GM18870 (cell line): ENCODE measurements around the gene NEMF.
A peak's percentile ranks its signal among the peaks of the same experiment; 100 is the strongest.
"Not testable (repeated sequence)": the region's sequence is repeated elsewhere in the genome, so short reads cannot be mapped to it uniquely, and the experiment has no call there.

Source experiments
- ATAC-seq: cut with Tn5 transposase; IDR thresholded peaks from one replicate; pipeline ENCODE4 v1.9.1; 2021; ENCODE audit warnings: moderate library complexity; ENCODE audit not compliant: unreplicated experiment

The NEMF gene

GRCh38 chr14:49852301-49853157 lies at the start of gene NEMF:
Gene NEMF (minus strand): TSS chr14:49852788. CDS start chr14:49852753, 35 bp downstream.
- peak; percentile 86 for ATAC-seq

- ATAC-seq, result no peak
Observed at GRCh38 chr14:49900973-49901372, 48.4 kb upstream of the NEMF start.

- ATAC-seq, result no peak
Observed at GRCh38 chr14:49898485-49898884, 45.9 kb upstream of the NEMF start.

- ATAC-seq, result no peak
Observed at GRCh38 chr14:49897965-49898364, 45.4 kb upstream of the NEMF start.

- ATAC-seq, result no peak
Observed at GRCh38 chr14:49897414-49897813, 44.8 kb upstream of the NEMF start.

GRCh38 chr14:49896966-49897365 lies 44.4 kb upstream of the NEMF start:
- ATAC-seq, result no peak

GRCh38 chr14:49896272-49896671 lies 43.7 kb upstream of the NEMF start:
- not testable (repeated sequence) for ATAC-seq

GRCh38 chr14:49895480-49895879 lies 42.9 kb upstream of the NEMF start:
- no peak for ATAC-seq

- ATAC-seq, result not testable (repeated sequence)
Observed at GRCh38 chr14:49894214-49895107, 41.9 kb upstream of the NEMF start.

- ATAC-seq, result peak; percentile 22
Observed at GRCh38 chr14:49893309-49894213, 41.0 kb upstream of the NEMF start.

GRCh38 chr14:49892636-49893308 lies 40.2 kb upstream of the NEMF start, which contains the start of gene ARF6:
Gene ARF6 (plus strand): TSS chr14:49893082. CDS start chr14:49893737, 655 bp downstream.
- peak; percentile 67 for ATAC-seq

GRCh38 chr14:49892301-49892635 lies 39.7 kb upstream of the NEMF start:
- ATAC-seq, result peak; percentile 18

GRCh38 chr14:49888293-49888692 lies 35.7 kb upstream of the NEMF start:
- no peak for ATAC-seq

- ATAC-seq, result no peak
Observed at GRCh38 chr14:49886523-49886922, 33.9 kb upstream of the NEMF start.

GRCh38 chr14:49882826-49883694 lies 30.5 kb upstream of the NEMF start:
- ATAC-seq, result no peak

GRCh38 chr14:49881350-49882001 lies 28.9 kb upstream of the NEMF start:
- ATAC-seq, result no peak

- ATAC-seq, result no peak
Observed at GRCh38 chr14:49880267-49881064, 27.9 kb upstream of the NEMF start.

GRCh38 chr14:49879646-49880204 lies 27.1 kb upstream of the NEMF start:
- no peak for ATAC-seq
